Measurements from ENCODE around the gene KRT85.
"Not testable (repeated sequence)": the region's sequence is repeated elsewhere in the genome, so short reads cannot be mapped to it uniquely, and the experiment has no call there.

KRT85 gene

DNA sequence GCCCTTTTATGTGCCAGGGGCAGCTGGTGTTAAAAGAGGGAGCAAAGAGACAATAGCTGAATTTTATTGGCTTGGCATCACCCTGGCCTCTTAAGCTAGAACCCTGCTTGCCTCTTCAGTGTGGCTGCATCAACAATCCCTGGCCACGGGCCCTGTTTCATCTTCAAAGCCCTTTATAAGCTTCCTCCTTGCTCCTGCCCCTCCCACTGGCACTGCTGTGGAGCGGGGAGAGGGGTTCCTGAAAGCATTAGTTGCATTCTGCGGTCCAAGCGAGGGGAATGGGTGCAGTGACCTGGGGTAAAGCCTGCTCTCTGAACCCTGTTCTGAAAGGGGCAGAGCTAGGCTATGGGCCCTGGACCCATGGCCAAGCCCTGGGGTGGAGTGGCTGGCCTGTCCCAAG lies 45.9 kb downstream of the KRT85 start:
- DNase-seq = no peak

DNA sequence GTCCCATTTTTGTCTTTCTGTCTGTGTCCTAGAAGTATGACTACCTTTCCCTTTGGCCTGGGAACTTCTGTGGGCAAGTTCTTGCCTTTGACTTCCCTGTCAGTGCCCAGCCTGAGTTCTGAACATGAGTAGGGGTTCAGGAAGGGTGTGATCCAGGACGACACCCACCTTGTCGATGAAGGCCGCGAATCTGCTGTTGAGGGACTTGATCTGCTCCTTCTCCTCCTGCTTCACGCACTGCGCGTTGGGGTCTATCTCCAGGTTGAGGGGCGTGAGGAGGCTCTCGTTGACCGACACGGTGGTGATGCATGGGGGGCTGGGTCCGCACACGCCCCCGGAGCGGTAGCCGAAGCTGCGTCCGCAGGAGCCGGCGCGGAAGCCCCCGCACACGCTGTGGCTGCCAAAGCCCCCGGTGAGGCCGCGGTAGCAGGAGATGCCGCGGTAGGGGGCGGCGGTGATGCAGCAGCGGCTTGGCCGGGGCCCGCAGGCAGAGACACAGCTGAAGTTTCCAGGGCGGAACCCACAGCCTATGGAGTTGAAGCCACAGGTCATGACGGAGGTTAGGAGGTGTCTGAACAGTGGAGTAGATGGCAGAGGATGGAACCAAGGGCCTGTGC lies 46.4 kb downstream of the KRT85 start, which contains the start of gene KRT83:
Gene KRT83 (minus strand): TSS at position 615 of the 617 bp plus-strand sequence. CDS start 63 bp downstream, at position 552.
- no peak for DNase-seq

DNA sequence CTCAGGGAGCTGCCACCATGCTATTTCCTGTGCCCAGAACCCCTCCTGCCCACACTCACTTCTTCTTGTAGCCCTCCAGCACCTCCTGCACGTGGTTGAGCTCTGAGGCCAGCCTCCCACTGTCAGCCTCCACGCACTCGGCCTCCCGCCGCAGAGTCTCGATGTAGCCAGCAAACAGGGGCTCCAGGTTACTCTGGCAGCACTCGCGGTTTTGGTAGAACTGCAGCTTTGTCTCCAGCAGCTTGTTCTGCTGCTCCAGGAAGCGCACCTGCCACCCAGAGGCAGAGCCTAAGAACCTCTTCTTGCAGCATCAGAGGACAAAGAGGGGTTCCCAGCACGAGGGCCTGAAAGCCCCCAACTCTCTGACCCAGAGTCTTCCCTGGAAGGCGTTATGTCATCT lies 48.2 kb downstream of the KRT85 start:
- no peak for DNase-seq

DNA sequence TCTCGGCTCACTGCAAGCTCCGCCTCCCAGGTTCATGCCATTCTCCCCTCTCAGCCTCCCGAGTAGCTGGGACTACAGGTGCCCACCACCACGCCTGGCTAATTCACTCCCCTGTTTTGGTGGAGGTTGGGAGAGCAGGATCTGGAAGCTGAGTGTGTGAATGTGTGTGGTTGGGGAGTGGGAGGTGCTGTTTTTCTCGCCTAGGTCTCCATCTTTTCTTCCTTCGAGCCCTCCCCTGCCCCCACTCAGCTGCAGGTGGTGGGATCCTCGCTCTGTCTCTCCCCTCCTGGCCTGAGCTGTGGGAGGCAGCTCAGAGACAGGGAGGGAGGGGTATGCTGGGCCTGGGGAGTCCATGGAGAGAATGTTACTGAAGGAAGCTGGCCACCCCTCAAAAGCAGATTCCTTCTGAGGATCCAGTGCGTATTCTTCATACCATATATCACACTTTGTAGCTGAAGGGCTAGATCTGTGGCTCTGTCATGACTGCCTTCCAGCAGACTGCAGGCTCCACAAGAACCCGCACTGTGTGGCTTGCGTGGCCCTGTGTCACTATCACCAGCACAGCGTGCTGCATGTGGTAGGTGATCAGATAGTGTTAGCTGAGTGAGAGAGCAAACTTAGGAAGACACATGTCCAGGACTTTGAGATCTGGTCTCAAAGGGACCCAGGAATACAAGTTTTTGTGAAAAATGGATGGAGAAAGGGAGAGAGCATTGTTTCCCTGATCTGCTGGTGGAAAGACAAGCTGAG lies 48.9 kb downstream of the KRT85 start:
- no peak for DNase-seq

DNA sequence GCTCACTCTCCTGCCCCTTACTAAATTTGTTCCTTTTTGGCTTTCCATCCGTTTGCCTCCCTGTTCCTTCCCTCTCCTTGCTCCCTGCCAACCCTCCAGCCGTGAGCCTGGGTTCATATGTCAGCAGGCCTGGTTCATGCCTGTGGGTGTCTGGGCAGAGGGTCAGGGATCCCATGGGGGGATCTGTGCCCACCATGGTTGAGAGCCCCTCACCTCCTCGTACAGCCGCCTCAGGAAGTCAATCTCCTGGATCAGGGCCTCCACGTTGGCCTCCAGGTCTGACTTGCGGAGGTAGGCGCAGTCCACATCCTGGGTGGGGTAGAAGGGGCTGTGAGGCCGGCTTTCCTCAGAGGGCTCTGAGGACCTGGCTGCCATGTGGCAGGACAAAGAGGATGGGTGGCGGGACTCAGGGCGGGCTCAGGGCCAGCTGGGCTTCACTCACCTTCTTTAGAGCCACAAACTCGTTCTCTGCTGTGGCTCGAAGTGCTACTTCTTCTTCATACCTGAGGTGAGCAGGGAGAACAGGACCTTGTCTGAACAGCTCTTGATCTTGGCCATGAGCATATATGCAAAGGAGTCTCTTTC lies 49.7 kb downstream of the KRT85 start:
- DNase-seq = no peak

DNA sequence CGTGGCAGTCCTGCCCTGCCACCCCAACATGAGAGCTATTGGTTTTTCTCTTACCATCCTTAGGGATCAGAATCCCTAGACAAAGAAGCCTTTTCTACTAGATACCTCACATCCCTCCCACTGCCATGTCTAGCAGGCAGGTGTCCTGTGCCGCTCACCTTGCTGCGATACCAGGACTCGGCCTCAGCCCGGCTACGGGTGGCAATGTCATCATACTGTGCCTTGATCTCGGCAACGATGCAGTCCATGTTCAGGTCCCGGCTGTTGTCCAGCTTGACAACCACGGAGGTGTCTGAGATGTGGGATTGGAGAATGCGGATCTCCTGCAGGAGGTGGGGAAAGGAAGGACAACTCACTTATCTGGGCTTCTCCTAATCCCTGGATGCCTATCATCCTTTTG lies 50.6 kb downstream of the KRT85 start:
- no peak for DNase-seq

DNA sequence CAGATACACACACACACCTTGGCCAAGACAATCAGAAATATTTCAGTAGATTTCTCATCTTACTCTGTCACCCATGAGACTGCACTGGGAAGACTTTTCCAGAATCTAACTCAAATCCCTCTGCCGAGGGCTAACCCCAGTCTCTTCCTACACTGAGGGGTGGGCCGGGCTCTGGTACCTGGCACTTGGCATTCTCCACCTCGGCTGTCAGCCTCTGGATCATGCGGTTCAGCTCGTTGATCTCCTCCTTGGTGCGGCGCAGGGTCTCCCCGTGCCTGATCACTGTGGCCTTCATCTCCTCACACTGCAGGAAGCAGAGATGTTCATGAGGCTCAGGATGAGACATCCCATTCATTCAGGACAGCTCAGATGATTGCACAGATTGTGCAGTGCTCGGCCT lies 51.0 kb downstream of the KRT85 start:
- DNase-seq = no peak

DNA sequence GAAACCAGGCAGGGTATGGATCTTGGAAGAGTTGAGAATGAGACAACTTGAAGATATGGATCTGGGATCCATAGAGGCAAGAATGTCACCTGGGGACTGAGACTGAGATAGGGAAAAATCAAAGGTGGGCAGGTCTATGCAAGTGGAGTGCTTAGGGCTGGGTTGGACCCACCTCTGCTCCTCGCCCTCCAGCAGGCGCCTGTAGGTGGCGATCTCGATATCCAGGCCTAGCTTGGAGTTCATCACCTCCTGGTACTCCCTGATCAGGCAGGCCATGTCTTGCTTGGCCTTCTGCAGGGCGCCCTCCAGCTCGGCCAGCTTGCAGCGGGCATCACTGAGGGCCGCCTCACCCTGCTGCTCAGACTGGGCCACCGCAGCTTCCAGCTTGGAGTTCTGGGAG lies 51.6 kb downstream of the KRT85 start:
- not testable (repeated sequence) for DNase-seq

DNA sequence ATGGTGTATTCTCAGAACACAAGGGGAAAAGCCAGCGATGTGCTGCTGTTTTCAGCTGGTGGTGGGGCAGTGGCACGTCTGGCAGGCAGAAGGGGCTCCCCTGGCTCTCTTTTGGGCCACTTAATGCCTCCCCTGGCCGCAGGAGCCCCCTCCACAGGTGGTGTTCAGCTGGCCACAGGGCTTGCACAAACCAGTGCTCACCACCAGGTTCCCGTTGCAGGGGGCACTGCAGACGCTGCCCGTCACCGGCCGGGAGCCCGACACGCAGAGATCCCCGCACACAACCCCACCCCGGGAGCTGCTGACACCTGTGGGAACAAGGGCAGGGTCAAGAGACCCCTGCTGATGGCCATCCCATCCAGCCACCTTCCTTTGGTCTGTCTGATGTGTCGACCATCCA lies 52.8 kb downstream of the KRT85 start:
- no peak for DNase-seq

DNA sequence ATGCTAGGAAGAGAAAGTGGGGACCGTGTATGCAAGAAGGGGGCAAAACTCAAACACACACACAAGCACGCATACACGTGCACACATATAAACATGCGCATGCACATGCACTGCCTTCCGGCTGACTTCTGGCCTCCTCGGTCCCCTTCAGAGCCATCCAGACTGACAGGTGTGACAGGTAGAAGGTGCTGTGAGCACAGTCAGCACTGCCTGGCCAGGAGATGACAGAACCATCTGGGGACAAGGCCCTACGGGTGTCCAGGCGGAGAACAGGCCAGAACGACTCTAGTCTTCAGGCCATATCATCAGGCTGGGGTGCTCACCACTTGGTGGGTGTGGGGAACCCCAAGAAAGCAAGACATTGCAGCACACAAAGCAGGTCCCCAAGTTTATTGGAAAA lies 53.4 kb downstream of the KRT85 start:
- DNase-seq = no peak

DNA sequence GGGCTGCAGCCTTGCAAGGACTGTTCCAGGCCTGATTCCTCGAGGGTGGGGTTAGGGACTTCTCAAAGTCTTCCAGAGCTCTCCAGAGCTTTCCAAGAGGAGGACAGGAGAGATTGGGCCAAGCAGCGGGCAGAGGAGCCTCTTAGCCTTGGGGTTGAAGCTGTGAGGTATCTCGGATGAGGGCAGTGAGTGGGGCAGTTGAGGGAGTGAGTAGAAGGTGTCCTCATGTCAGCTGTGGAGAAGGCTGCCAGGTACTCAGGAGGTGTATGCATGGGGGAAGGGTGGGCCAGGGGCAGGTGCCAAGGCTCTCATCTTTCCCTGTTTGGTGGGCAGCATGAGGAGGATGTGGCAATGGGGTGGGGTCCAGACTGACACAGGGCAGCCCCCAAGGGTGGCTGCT lies 53.8 kb downstream of the KRT85 start:
- no peak for DNase-seq

DNA sequence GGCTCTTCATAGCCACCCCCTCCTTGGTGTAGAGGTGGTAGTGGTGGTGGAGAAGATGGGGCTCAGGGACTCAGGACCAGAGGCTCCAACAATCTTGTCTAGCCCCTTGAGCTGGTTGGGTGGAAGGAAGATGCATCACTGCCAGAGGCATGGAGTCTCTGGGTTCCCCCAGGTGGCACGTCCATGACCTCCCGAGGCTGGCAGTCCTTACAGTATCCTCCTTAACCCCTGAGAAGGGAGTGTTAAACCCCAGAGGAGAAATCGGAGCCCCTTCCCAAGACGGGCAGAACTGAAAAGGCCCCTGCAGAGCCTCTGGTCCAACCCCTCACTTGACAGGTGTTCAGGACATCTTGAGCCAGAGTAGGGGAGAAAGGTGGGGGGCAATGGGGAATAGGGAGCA lies 55.2 kb downstream of the KRT85 start:
- no peak for DNase-seq

DNA sequence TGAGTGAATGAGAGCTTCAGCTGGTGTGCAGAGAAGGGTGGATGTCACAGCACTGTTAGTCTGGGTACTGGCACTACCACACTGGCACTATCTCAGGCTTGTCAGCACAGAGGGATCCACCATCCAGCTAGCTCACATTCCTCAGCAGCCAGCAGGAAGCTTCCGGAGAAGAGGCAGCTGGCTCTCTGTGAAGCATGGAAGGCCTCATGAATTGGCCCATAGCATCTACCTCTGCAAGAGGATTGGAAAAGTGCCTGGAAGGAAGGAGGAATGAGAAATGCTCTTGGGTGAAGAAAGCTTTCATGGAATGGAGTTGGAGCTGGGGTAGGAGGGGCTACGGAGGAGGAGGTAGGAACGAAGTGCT lies 56.0 kb downstream of the KRT85 start:
- no peak for DNase-seq

DNA sequence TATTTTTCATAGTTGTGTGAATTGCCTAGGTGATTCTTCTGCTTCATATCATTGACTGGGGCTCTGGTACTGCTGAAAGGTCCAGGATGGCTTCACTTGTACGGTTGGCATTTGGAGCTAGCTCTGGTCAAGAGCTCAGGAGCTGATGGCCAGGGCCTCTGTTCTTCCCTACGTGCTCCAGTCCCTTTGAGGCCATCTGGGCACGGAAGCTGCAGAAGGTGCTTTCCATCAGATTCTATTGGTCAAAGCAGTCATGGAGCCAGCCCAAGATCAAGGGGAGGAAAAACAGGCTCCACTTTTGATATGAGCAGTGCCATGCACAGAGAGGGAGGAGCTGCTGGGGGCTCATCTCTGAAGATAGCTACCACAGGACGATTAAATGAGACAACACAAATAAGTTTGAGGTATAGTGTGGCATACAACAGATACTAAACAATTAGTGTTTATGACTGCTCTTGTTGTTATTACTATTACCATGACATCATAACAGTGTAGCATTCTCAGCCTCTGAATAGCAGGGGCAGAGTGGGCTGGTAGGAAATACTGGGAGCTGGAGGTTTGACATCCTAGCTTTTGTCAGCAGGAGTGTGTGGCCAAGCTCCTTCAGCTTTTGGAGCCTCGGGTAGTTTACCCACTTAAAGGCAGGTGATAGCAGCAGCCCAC lies 56.5 kb downstream of the KRT85 start:
- DNase-seq = no peak

Measured in stimulated activated naive CD4-positive, alpha-beta T cell treated with Interleukin-2 at 50 U/mL for 16 hours (primary cell).